ENCODE results near the gene NGLY1. TPM values are rescaled to one million over a fixed set of nuclear protein-coding genes. Genes with fewer than 3 reads are reported as not detected.

Gene NGLY1
- total RNA-seq, 1 experiment from 2014 or later, result 78.8 TPM

- peak overlapping the region; percentile 85 for H3K27ac ChIP-seq (ENCODE audit: low read length)
- no peaks in the 10 kb centered on the region for H4K20me1 ChIP-seq (ENCODE audit: insufficient read depth, low read depth, low read length)
- H3K36me3 ChIP-seq (ENCODE audit: insufficient read depth, low read length), result peaks cover 28% of the 10 kb centered on the region
- peak; percentile 66 for DNase-seq
- peaks cover 28% of the 10 kb centered on the region for H3K4me1 ChIP-seq (ENCODE audit: low read length)
- peaks cover 54% of the 10 kb centered on the region for H3K79me2 ChIP-seq (ENCODE audit: low read length)
- H3K4me2 ChIP-seq (ENCODE audit: low read depth, low read length, poor library complexity, severe bottlenecking), result peak overlapping the region; percentile 77
- H3K27me3 ChIP-seq (ENCODE audit: low read length), result no peaks in the 10 kb centered on the region
- no peak overlapping the region for H2AFZ ChIP-seq (ENCODE audit: low read length)
- H3K9me3 ChIP-seq (ENCODE audit: low read length), result no peaks in the 10 kb centered on the region
- peak overlapping the region; percentile 73 for H3K4me3 ChIP-seq (ENCODE audit: low read length)
- peak overlapping the region; percentile 90 for H3K9ac ChIP-seq (ENCODE audit: low read length)
- H3K9me2 ChIP-seq (replicated peaks; ENCODE audit: insufficient read depth, low read length), result no peaks in the 10 kb centered on the region
Measured at GRCh38 chr3:25781758-25782594, 1.3 kb downstream of the NGLY1 start.

- Histone ChIP-seq H3K27me3 (ENCODE audit: low read length) (no peaks in the 10 kb centered on the region), H4K20me1 (ENCODE audit: insufficient read depth, low read depth, low read length) (no peaks in the 10 kb centered on the region), H3K4me2 (ENCODE audit: low read depth, low read length, poor library complexity, severe bottlenecking) (peak overlapping the region; percentile 77), H3K27ac (ENCODE audit: low read length) (peak overlapping the region; percentile 32; the same call in 1 of the 2 replicates), H2AFZ (ENCODE audit: low read length) (no peak overlapping the region), H3K79me2 (ENCODE audit: low read length) (peaks cover 61% of the 10 kb centered on the region), H3K36me3 (ENCODE audit: insufficient read depth, low read length) (peaks cover 35% of the 10 kb centered on the region), H3K4me1 (ENCODE audit: low read length) (peaks cover 28% of the 10 kb centered on the region), H3K4me3 (ENCODE audit: low read length) (peak overlapping the region; percentile 73), H3K9ac (ENCODE audit: low read length) (peak overlapping the region; percentile 90), H3K9me3 (ENCODE audit: low read length) (no peaks in the 10 kb centered on the region), H3K9me2 (replicated peaks; ENCODE audit: insufficient read depth, low read length) (no peaks in the 10 kb centered on the region)
- DNase-seq, result no peak
Measured at GRCh38 chr3:25781145-25781757, 2.0 kb downstream of the NGLY1 start.

- no peaks in the 10 kb centered on the region for H3K9me3 ChIP-seq (ENCODE audit: low read length)
- peaks cover 28% of the 10 kb centered on the region for H3K4me1 ChIP-seq (ENCODE audit: low read length)
- no peak overlapping the region for H3K9ac ChIP-seq (ENCODE audit: low read length)
- H3K79me2 ChIP-seq (ENCODE audit: low read length), result peaks cover 65% of the 10 kb centered on the region
- peaks cover 42% of the 10 kb centered on the region for H3K36me3 ChIP-seq (ENCODE audit: insufficient read depth, low read length)
- H3K27me3 ChIP-seq (ENCODE audit: low read length), result no peaks in the 10 kb centered on the region
- peak overlapping the region; percentile 17 for H3K4me2 ChIP-seq (ENCODE audit: low read depth, low read length, poor library complexity, severe bottlenecking)
- H3K4me3 ChIP-seq (ENCODE audit: low read length), result peak overlapping the region; percentile 73; the same call in 1 of the 2 replicates
- H2AFZ ChIP-seq (ENCODE audit: low read length), result no peak overlapping the region
- peak overlapping the region; percentile 32; the same call in 1 of the 2 replicates for H3K27ac ChIP-seq (ENCODE audit: low read length)
- no peaks in the 10 kb centered on the region for H4K20me1 ChIP-seq (ENCODE audit: insufficient read depth, low read depth, low read length)
- H3K9me2 ChIP-seq (replicated peaks; ENCODE audit: insufficient read depth, low read length), result no peaks in the 10 kb centered on the region
- DNase-seq, result no peak
Measured at GRCh38 chr3:25780618-25781017, 2.6 kb downstream of the NGLY1 start.

- H3K4me1 ChIP-seq (ENCODE audit: low read length), result peaks cover 4% of the 10 kb centered on the region
- H3K79me2 ChIP-seq (ENCODE audit: low read length), result peaks cover 84% of the 10 kb centered on the region
- no peaks in the 10 kb centered on the region for H4K20me1 ChIP-seq (ENCODE audit: insufficient read depth, low read depth, low read length)
- no peak overlapping the region for H3K9ac ChIP-seq (ENCODE audit: low read length)
- H3K27me3 ChIP-seq (ENCODE audit: low read length), result no peaks in the 10 kb centered on the region
- H3K4me3 ChIP-seq (ENCODE audit: low read length), result no peak overlapping the region
- H3K9me2 ChIP-seq (replicated peaks; ENCODE audit: insufficient read depth, low read length), result no peaks in the 10 kb centered on the region
- no peak for DNase-seq
- H3K4me2 ChIP-seq (ENCODE audit: low read depth, low read length, poor library complexity, severe bottlenecking), result no peak overlapping the region
- no peak overlapping the region for H2AFZ ChIP-seq (ENCODE audit: low read length)
- H3K36me3 ChIP-seq (ENCODE audit: insufficient read depth, low read length), result peaks cover 68% of the 10 kb centered on the region
- no peaks in the 10 kb centered on the region for H3K9me3 ChIP-seq (ENCODE audit: low read length)
- H3K27ac ChIP-seq (ENCODE audit: low read length), result no peak overlapping the region
Measured at GRCh38 chr3:25775936-25776335, 7.3 kb downstream of the NGLY1 start.

- Histone ChIP-seq H3K27me3 (ENCODE audit: low read length) (no peaks in the 10 kb centered on the region), H3K27ac (ENCODE audit: low read length) (peak overlapping the region; percentile 29; the same call in 1 of the 2 replicates), H4K20me1 (ENCODE audit: insufficient read depth, low read depth, low read length) (no peaks in the 10 kb centered on the region), H3K4me2 (ENCODE audit: low read depth, low read length, poor library complexity, severe bottlenecking) (no peak overlapping the region), H3K9me3 (ENCODE audit: low read length) (no peaks in the 10 kb centered on the region), H3K9ac (ENCODE audit: low read length) (no peak overlapping the region), H3K36me3 (ENCODE audit: insufficient read depth, low read length) (peaks cover 30% of the 10 kb centered on the region), H3K79me2 (ENCODE audit: low read length) (peaks cover 88% of the 10 kb centered on the region), H3K9me2 (replicated peaks; ENCODE audit: insufficient read depth, low read length) (no peaks in the 10 kb centered on the region), H2AFZ (ENCODE audit: low read length) (no peak overlapping the region), H3K4me1 (ENCODE audit: low read length) (peaks cover 10% of the 10 kb centered on the region), H3K4me3 (ENCODE audit: low read length) (no peak overlapping the region)
- DNase-seq, result peak; percentile 56
Measured at GRCh38 chr3:25768851-25769250, 14.4 kb downstream of the NGLY1 start.

GRCh38 chr3:25751725-25752124 is 31.5 kb downstream of the NGLY1 start:
- Histone ChIP-seq H3K36me3 (ENCODE audit: insufficient read depth, low read length) (peaks cover 64% of the 10 kb centered on the region), H3K9me3 (ENCODE audit: low read length) (no peaks in the 10 kb centered on the region)

GRCh38 chr3:25751048-25751447 is 32.2 kb downstream of the NGLY1 start:
- Histone ChIP-seq H3K27me3 (ENCODE audit: low read length) (no peaks in the 10 kb centered on the region), H3K36me3 (ENCODE audit: insufficient read depth, low read length) (peaks cover 64% of the 10 kb centered on the region), H3K4me2 (ENCODE audit: low read depth, low read length, poor library complexity, severe bottlenecking) (no peak overlapping the region), H3K9me2 (replicated peaks; ENCODE audit: insufficient read depth, low read length) (no peaks in the 10 kb centered on the region), H3K79me2 (ENCODE audit: low read length) (peaks cover 64% of the 10 kb centered on the region), H2AFZ (ENCODE audit: low read length) (no peak overlapping the region), H3K27ac (ENCODE audit: low read length) (no peak overlapping the region), H4K20me1 (ENCODE audit: insufficient read depth, low read depth, low read length) (no peaks in the 10 kb centered on the region), H3K4me3 (ENCODE audit: low read length) (no peak overlapping the region), H3K4me1 (ENCODE audit: low read length) (no peaks in the 10 kb centered on the region), H3K9me3 (ENCODE audit: low read length) (no peaks in the 10 kb centered on the region), H3K9ac (ENCODE audit: low read length) (no peak overlapping the region)
- no peak for DNase-seq

More at GRCh38 chr3:25751725-25752124, 31.5 kb downstream of the NGLY1 start:
- Histone ChIP-seq H3K27ac (ENCODE audit: low read length) (no peak overlapping the region), H3K27me3 (ENCODE audit: low read length) (no peaks in the 10 kb centered on the region), H3K4me3 (ENCODE audit: low read length) (no peak overlapping the region), H3K4me1 (ENCODE audit: low read length) (no peaks in the 10 kb centered on the region), H4K20me1 (ENCODE audit: insufficient read depth, low read depth, low read length) (no peaks in the 10 kb centered on the region), H2AFZ (ENCODE audit: low read length) (no peak overlapping the region), H3K4me2 (ENCODE audit: low read depth, low read length, poor library complexity, severe bottlenecking) (no peak overlapping the region), H3K9ac (ENCODE audit: low read length) (no peak overlapping the region), H3K79me2 (ENCODE audit: low read length) (peaks cover 64% of the 10 kb centered on the region), H3K9me2 (replicated peaks; ENCODE audit: insufficient read depth, low read length) (no peaks in the 10 kb centered on the region)
- DNase-seq, result no peak

GRCh38 chr3:25749031-25749581 is 34.1 kb downstream of the NGLY1 start:
- Histone ChIP-seq H3K27me3 (ENCODE audit: low read length) (no peaks in the 10 kb centered on the region), H3K9me2 (replicated peaks; ENCODE audit: insufficient read depth, low read length) (no peaks in the 10 kb centered on the region), H3K9ac (ENCODE audit: low read length) (no peak overlapping the region), H3K27ac (ENCODE audit: low read length) (no peak overlapping the region), H3K79me2 (ENCODE audit: low read length) (peaks cover 70% of the 10 kb centered on the region), H3K4me2 (ENCODE audit: low read depth, low read length, poor library complexity, severe bottlenecking) (no peak overlapping the region), H3K4me1 (ENCODE audit: low read length) (no peaks in the 10 kb centered on the region), H3K9me3 (ENCODE audit: low read length) (no peaks in the 10 kb centered on the region), H3K36me3 (ENCODE audit: insufficient read depth, low read length) (peaks cover 70% of the 10 kb centered on the region), H4K20me1 (ENCODE audit: insufficient read depth, low read depth, low read length) (no peaks in the 10 kb centered on the region), H2AFZ (ENCODE audit: low read length) (no peak overlapping the region), H3K4me3 (ENCODE audit: low read length) (no peak overlapping the region)
- no peak for DNase-seq
